Right ventricle myocardium inferior (tissue), 1 donor: ENCODE data around the gene NFKBIZ. TPM values are rescaled to one million over a fixed set of nuclear protein-coding genes. Genes with fewer than 3 reads are reported as not detected.
A peak's percentile ranks its signal among the peaks of the same experiment; 100 is the strongest.

Source experiments
- ATAC-seq: fragments of 200-7000 bp; cut with Tn5 transposase; one replicate; pipeline ENCODE4 v1.9.1; 2020; ENCODE audit warnings: mild to moderate bottlenecking, moderate library complexity
- DNase-seq: peaks from one replicate; pipeline ENCODE4 v3.0.0; 2021; ENCODE audit errors: missing footprints
- intact Hi-C: fragments of 100-400 bp; cut with DNase I; formaldehyde crosslinking; loops from one replicate; pipeline ENCODE4 v1.11.0; 2022
- total RNA-seq: library from RNA; stranded (reverse); fragmentation: NEBNext Ultra II Directional; extraction: Animal tissue kit (Norgen Biotek cat#: 25700); gene quantifications from one replicate; pipeline ENCODE4 v1.2.1, GENCODE V29; 2021
- donor health status: DM: no; HTN: yes; CAD: no; lungs with severe emphysema.

Gene NFKBIZ
- total RNA-seq, 1 donor from 2014 or later: 14.8 TPM

- intact Hi-C loops: no loop called here
- DNase-seq (no peak), ATAC-seq (no peak)
Measured at GRCh38 chr3:101823525-101823924, 25.8 kb upstream of the NFKBIZ start.

GRCh38 chr3:101824702-101825101 is 24.6 kb upstream of the NFKBIZ start:
- no peak for DNase-seq
- no peak for ATAC-seq
- intact Hi-C loops: no loop called here

- intact Hi-C loops: loop anchor here (2.0 kb wide), 1 partner anchor 23 kb away; the partner anchor contains the start of gene NFKBIZ
- ATAC-seq (no peak), DNase-seq (no peak)
Measured at GRCh38 chr3:101825904-101826445, 23.3 kb upstream of the NFKBIZ start.

GRCh38 chr3:101827211-101828174 is 21.8 kb upstream of the NFKBIZ start:
- DNase-seq (peak; percentile 84), ATAC-seq (peak; percentile 82)
- intact Hi-C loops: loop anchor here (2.0 kb wide), 1 partner anchor 21 kb away; the partner anchor contains the start of gene NFKBIZ

GRCh38 chr3:101828276-101828675 is 21.0 kb upstream of the NFKBIZ start:
- DNase-seq: no peak
- intact Hi-C loops: no loop called here
- ATAC-seq: no peak

- intact Hi-C loops: no loop called here
Measured at GRCh38 chr3:101828691-101829436, 20.4 kb upstream of the NFKBIZ start.

GRCh38 chr3:101829437-101829830 is 19.9 kb upstream of the NFKBIZ start:
- intact Hi-C loops: no loop called here
- DNase-seq (no peak), ATAC-seq (no peak)

More at GRCh38 chr3:101828691-101829436, 20.4 kb upstream of the NFKBIZ start:
- peak; percentile 70 for DNase-seq
- peak; percentile 96 for ATAC-seq

- no peak for ATAC-seq
- DNase-seq: no peak
- intact Hi-C loops: no loop called here
Measured at GRCh38 chr3:101829874-101830273, 19.4 kb upstream of the NFKBIZ start.

- intact Hi-C loops: no loop called here
- no peak for ATAC-seq
- DNase-seq: no peak
Measured at GRCh38 chr3:101833446-101833974, 15.8 kb upstream of the NFKBIZ start.

GRCh38 chr3:101835676-101836075 is 13.6 kb upstream of the NFKBIZ start:
- intact Hi-C loops: no loop called here

GRCh38 chr3:101836160-101836559 is 13.2 kb upstream of the NFKBIZ start:
- no peak for DNase-seq
- intact Hi-C loops: no loop called here
- no peak for ATAC-seq

More at GRCh38 chr3:101835676-101836075, 13.6 kb upstream of the NFKBIZ start:
- DNase-seq (no peak), ATAC-seq (no peak)

GRCh38 chr3:101836652-101837598 is 12.4 kb upstream of the NFKBIZ start:
- intact Hi-C loops: no loop called here
- DNase-seq (no peak), ATAC-seq (no peak)

GRCh38 chr3:101838691-101839090 is 10.6 kb upstream of the NFKBIZ start:
- ATAC-seq: no peak
- intact Hi-C loops: no loop called here
- no peak for DNase-seq

- intact Hi-C loops: no loop called here
- no peak for DNase-seq
- ATAC-seq: no peak
Measured at GRCh38 chr3:101840066-101840465, 9.2 kb upstream of the NFKBIZ start.

- DNase-seq: no peak
- intact Hi-C loops: no loop called here
- no peak for ATAC-seq
Measured at GRCh38 chr3:101842245-101842934, 6.9 kb upstream of the NFKBIZ start.

- DNase-seq (no peak), ATAC-seq (no peak)
- intact Hi-C loops: no loop called here
Measured at GRCh38 chr3:101842935-101843330, 6.4 kb upstream of the NFKBIZ start.

GRCh38 chr3:101845425-101845824 is 3.9 kb upstream of the NFKBIZ start:
- intact Hi-C loops: loop anchor here (5.0 kb wide), 2 partner anchors 33 to 337 kb away; no protein-coding TSS in a partner anchor
- no peak for DNase-seq
- no peak for ATAC-seq
